ENCODE data around the gene VMAC.

GRCh38 chr19:5955636-5955935 lies 50.9 kb downstream of the VMAC start:
- TF ChIP-seq CTCF (conservative IDR thresholded peaks at IDR 0.05), result no peak
- TF ChIP-seq EZH2 (IDR thresholded peaks at IDR 0.05; ENCODE audit: low read depth), result no peak
